OCI-LY1 (cell line): Measurements from ENCODE around the gene INPP5J.

ENCODE experiments used
- H2AFZ ChIP-seq: fragments of 200-600 bp; sonication (generic), shearing (Covaris generic); 2 replicates; pipeline ENCODE4 v1.6.0; 2014; ENCODE audit warnings: antibody characterized with exemption, mild to moderate bottlenecking, low read length
- H3F3A ChIP-seq: fragments of 200-600 bp; sonication (generic), shearing (Covaris generic); 2 replicates; pipeline ENCODE4 v1.6.0; 2014; ENCODE audit warnings: mild to moderate bottlenecking, antibody characterized with exemption, low read length, moderate library complexity; ENCODE audit not compliant: insufficient read depth
- H3K27ac ChIP-seq: fragments of 200-600 bp; sonication (generic); 2 replicates; pipeline ENCODE4 v1.5.1; 2014; ENCODE audit warnings: low read length, mixed run types, mild to moderate bottlenecking, low read depth; ENCODE audit not compliant: poor library complexity, severe bottlenecking
- H3K27me3 ChIP-seq: fragments of 200-600 bp; sonication (generic); 2 replicates; pipeline ENCODE4 v1.6.0; 2014; ENCODE audit warnings: antibody characterized with exemption, mild to moderate bottlenecking, low read length, moderate library complexity; ENCODE audit not compliant: insufficient read depth
- H3K36me3 ChIP-seq: fragments of 200-600 bp; sonication (generic); 2 replicates; pipeline ENCODE4 v1.6.1; 2014; ENCODE audit warnings: mild to moderate bottlenecking, antibody characterized with exemption, low read length, moderate library complexity, mixed read lengths; ENCODE audit not compliant: insufficient read depth
- H3K4me1 ChIP-seq: fragments of 200-600 bp; sonication (generic); 2 replicates; pipeline ENCODE4 v1.5.1; 2014; ENCODE audit warnings: mild to moderate bottlenecking, low read length, moderate library complexity; ENCODE audit not compliant: insufficient read depth, severe bottlenecking
- H3K4me2 ChIP-seq: fragments of 200-600 bp; sonication (generic), shearing (Covaris generic); 2 replicates; pipeline ENCODE4 v1.6.1; 2014; ENCODE audit warnings: low read length
- H3K4me3 ChIP-seq: fragments of 200-600 bp; sonication (generic); 2 replicates; pipeline ENCODE4 v1.5.1; 2014; ENCODE audit warnings: low read length, low read depth, mild to moderate bottlenecking, mixed read lengths; ENCODE audit not compliant: poor library complexity, severe bottlenecking
- H3K79me2 ChIP-seq: fragments of 200-600 bp; shearing (Covaris generic); 2 replicates; pipeline ENCODE4 v1.6.1; 2016; ENCODE audit warnings: mixed run types, low read length, mixed read lengths; ENCODE audit not compliant: insufficient read depth
- H3K9ac ChIP-seq: fragments of 200-600 bp; sonication (generic), shearing (Covaris generic); 2 replicates; pipeline ENCODE4 v1.6.1; 2014; ENCODE audit warnings: mild to moderate bottlenecking, low read length, mixed read lengths
- H3K9me2 ChIP-seq: fragments of 200-600 bp; sonication (generic), shearing (Covaris generic); 2 replicates; pipeline ENCODE4 v1.6.1; 2014; ENCODE audit warnings: low read depth, mild to moderate bottlenecking, low read length, mixed read lengths
- H3K9me3 ChIP-seq: fragments of 200-600 bp; shearing (Covaris generic); 2 replicates; pipeline ENCODE4 v1.6.1; 2014; ENCODE audit warnings: low read length, mixed read lengths
- H4K20me1 ChIP-seq: fragments of 200-600 bp; sonication (generic), shearing (Covaris generic); 2 replicates; pipeline ENCODE4 v1.6.0; 2016; ENCODE audit warnings: mild to moderate bottlenecking, low read length; ENCODE audit not compliant: insufficient read depth
- CTCF ChIP-seq: fragments of 200-600 bp; sonication (generic), shearing (Covaris generic); IDR thresholded peaks from 2 replicates; pipeline ENCODE4 v1.5.1; 2017; ENCODE audit warnings: mild to moderate bottlenecking, antibody characterized with exemption, low read length, moderate library complexity, mixed read lengths
- EZH2 ChIP-seq: fragments of 200-600 bp; sonication (generic), shearing (Covaris generic); IDR thresholded peaks from 2 replicates; pipeline ENCODE4 v1.8.0; 2017; ENCODE audit warnings: borderline replicate concordance, mixed run types, mild to moderate bottlenecking, antibody characterized with exemption, low read length, moderate library complexity, mixed read lengths

The INPP5J gene

GRCh38 chr22:31118046-31118820 lies 4.5 kb upstream of the INPP5J start:
- Histone ChIP-seq H3K9me3 (no peaks in the 10 kb centered on the region), H3K4me2 (no peak overlapping the region), H2AFZ (no peak overlapping the region), H3K9me2 (no peaks in the 10 kb centered on the region), H3K27me3 (no peaks in the 10 kb centered on the region), H3K4me3 (no peak overlapping the region), H3K27ac (no peak overlapping the region), H3F3A (no peaks in the 10 kb centered on the region), H3K36me3 (no peaks in the 10 kb centered on the region), H3K79me2 (no peaks in the 10 kb centered on the region), H3K4me1 (no peaks in the 10 kb centered on the region), H3K9ac (no peak overlapping the region), H4K20me1 (no peaks in the 10 kb centered on the region)
- no peak for TF ChIP-seq EZH2
- TF ChIP-seq CTCF, result no peak

GRCh38 chr22:31119026-31119717 lies 3.6 kb upstream of the INPP5J start:
- Histone ChIP-seq H3K4me3 (no peak overlapping the region), H3K27me3 (no peaks in the 10 kb centered on the region), H3K4me1 (no peaks in the 10 kb centered on the region), H2AFZ (no peak overlapping the region), H3K36me3 (no peaks in the 10 kb centered on the region), H3K9me2 (no peaks in the 10 kb centered on the region), H3K27ac (no peak overlapping the region), H3K79me2 (no peaks in the 10 kb centered on the region), H4K20me1 (no peaks in the 10 kb centered on the region), H3K9me3 (no peaks in the 10 kb centered on the region), H3K4me2 (no peak overlapping the region), H3K9ac (no peak overlapping the region), H3F3A (no peaks in the 10 kb centered on the region)
- no peak for TF ChIP-seq CTCF
- TF ChIP-seq EZH2, result no peak

- no peaks in the 10 kb centered on the region for H3K79me2 ChIP-seq
- no peaks in the 10 kb centered on the region for H4K20me1 ChIP-seq
- no peak overlapping the region for H3K9ac ChIP-seq
- no peaks in the 10 kb centered on the region for H3K27me3 ChIP-seq
- no peaks in the 10 kb centered on the region for H3K36me3 ChIP-seq
- H3K4me1 ChIP-seq, result no peaks in the 10 kb centered on the region
- H3K9me3 ChIP-seq, result no peaks in the 10 kb centered on the region
- no peak overlapping the region for H3K4me2 ChIP-seq
- H3K4me3 ChIP-seq, result no peak overlapping the region
- TF ChIP-seq CTCF, result no peak
- TF ChIP-seq EZH2, result no peak
- no peaks in the 10 kb centered on the region for H3K9me2 ChIP-seq
- H3K27ac ChIP-seq, result no peak overlapping the region
- H3F3A ChIP-seq, result no peaks in the 10 kb centered on the region
- H2AFZ ChIP-seq, result no peak overlapping the region
These were observed 2.5 kb upstream of the INPP5J start for GRCh38 chr22:31120230-31120629.
